GM18868 (cell line): Measurements from ENCODE around the gene GSN.
A peak's percentile ranks its signal among the peaks of the same experiment; 100 is the strongest.

Experiments
- ATAC-seq: cut with Tn5 transposase; IDR thresholded peaks from one replicate; pipeline ENCODE4 v1.9.1; 2021; ENCODE audit warnings: mild to moderate bottlenecking, moderate library complexity; ENCODE audit not compliant: unreplicated experiment

The GSN gene

DNA sequence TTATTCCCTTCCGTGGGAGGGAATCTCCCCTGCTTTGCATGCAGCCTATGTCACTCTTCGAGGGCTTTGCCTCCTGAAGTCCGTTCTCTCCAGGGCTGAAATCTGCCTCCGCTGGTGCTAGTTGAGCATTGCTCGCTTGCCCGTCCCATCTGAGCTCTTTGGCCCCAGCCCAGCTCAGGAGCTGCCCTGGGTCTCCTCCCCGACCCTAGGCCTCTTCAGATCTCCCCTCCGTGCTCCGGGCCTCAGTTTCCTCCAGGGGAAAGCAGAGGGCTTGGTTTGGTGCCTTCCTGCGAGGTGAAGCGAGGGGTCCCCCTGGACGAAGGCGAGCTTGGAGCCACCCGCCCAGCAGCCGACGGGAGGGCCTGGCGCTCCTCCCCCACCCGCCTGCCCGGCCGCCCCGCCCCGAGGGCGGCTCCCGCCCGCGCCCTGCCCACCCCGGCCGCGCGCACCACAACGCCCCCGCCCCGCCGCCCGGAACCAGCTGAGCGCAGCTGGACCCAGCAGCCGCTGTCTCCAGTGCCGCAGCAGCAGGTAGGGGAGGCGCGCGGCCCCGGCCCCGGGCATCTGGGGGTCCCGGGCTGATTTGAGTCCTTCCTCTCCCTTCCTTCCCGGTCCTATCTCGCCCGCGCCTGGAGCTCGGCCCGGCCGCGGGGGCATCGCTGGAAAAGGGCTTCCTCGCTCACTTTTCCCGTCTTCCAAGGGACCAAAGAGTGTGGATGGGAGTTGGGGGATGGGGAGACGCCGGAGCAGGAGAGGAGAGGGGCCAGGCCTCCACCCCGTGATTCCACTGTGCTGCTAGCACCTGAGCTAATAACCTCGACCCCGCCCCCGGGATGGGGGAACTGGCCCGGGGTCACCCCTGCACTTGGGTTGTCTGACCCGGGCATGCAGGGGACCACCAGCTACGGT is at the start of gene GSN:
Gene GSN, plus strand, starts transcription at position 474 of the 909 bp plus-strand sequence. CDS start 33,810 bp downstream, outside the sequence.
- peak; percentile 79 for ATAC-seq

DNA sequence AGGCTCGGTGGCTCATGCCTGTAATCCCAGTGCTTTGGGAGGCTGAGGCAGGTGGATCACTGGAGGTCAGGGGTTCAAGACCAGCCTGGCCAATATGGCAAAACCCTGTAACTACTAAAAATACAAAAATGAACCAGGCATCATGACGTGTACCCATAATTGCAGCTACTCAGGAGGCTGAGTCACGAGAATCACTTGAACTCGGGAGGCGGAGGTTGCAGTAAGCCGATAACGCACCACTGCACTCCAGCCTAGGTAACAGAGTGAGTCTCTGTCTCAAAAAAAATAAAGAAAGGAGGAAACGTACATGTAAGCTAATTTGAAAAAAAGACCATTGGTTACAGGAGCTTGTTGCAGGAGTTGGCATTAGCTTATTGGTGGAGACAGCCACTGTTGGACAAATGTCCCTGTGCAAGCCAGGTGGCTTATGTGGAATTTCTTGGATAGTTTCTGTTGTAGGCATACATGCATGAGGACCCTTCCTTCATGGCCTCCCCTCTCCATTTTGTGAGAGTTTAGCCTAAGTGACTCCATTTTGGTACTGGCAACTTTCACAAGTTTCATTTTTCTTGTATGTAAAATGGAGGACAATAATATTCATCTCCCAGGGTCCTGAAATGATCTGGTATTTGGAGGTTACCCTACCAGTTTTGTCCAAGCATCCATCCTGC is 49.5 kb upstream of the GSN start:
- no peak for ATAC-seq

GRCh38 chr9:121219530-121219929 is 48.4 kb upstream of the GSN start:
- no peak for ATAC-seq

- ATAC-seq, result no peak
Measured at GRCh38 chr9:121220996-121221663, 46.8 kb upstream of the GSN start.

GRCh38 chr9:121221664-121222055 is 46.3 kb upstream of the GSN start:
- no peak for ATAC-seq

DNA sequence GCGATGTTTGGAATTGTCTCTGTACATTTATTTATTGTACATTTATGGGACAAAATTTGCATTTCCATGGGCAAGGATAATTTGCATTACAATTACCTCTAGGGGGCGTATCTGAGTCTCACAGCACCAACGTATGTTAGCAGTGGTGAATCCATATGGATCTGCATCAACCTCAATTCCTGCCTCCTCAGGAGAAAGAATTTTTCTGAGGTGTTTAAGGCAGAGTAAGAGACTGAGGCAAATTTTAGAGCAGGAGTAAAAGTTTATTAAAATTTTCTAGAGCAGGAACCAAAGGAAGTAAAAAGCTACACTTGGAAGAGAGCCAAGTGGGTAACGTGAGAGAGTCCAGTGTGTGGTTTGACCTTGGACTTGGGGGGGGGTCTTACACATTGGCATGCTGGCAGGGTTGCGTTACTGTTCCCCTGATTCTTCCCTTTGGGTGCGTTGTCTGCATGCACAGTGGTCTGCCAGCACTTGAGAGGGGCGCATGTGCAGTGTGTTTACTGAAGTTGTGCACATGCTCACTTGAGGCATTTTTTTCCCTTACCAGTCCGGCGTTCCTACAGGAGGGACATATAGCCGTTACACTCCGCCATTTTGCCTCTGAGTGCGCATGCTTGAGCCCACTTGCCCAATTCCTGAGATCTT is 45.3 kb upstream of the GSN start:
- ATAC-seq, result no peak

GRCh38 chr9:121225240-121225639 is 42.7 kb upstream of the GSN start:
- no peak for ATAC-seq

DNA sequence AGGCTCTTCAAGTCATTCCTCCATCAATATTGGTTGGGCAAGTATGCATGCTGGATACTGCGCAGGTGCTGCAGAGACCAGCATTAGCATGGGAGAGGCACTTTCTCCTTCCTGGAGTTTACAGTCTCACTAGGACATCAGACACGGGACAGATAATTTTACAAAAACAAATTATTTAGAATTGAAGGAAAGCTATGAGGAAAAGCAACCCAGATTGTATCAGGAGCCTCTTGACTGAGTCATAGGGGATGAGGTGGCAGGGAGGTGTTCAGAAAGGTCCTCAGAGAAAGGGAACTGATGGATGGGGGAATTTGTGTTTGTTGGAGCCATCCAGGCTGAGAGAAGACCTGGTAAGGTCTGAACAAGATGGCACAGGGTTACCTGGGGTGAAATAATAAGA is 41.8 kb upstream of the GSN start:
- no peak for ATAC-seq

DNA sequence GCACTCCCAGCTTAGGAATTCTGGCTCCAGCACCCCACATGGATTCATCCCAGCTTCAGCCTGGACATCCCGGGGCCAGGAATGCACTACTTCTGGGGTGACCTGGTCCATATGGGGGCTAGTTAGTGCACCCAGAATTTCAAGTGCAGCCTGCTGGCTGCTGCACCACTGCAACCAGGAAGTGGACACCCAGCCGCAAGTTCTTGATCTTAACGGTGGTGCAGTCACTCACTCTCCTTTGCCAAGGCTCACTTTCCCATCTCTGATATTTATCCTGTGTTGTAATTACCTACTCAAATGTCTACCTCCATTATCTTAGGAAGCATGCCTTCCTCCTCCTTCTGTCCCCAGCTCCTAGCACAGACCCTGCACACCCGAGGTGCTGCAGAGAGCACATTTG is 40.1 kb upstream of the GSN start:
- ATAC-seq, result no peak

DNA sequence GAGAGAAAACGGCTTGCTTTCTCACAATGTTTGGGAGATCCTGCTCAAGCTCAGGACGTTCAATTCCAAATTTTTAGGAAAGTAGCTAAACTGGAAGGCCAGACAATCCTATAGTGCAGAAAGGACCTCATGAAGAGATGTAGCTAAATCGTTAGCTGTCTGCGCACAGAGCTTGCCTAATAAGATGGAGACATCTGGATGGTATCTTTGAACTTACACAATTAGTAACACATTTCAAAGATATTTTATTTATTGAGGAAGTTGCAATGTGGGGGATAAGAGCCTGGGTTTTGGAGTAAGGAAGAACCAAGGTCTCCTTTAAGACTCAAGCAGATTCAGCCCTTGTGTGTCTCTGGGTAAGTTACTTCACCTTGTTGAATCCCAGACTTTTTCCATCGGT is 37.7 kb upstream of the GSN start:
- no peak for ATAC-seq

DNA sequence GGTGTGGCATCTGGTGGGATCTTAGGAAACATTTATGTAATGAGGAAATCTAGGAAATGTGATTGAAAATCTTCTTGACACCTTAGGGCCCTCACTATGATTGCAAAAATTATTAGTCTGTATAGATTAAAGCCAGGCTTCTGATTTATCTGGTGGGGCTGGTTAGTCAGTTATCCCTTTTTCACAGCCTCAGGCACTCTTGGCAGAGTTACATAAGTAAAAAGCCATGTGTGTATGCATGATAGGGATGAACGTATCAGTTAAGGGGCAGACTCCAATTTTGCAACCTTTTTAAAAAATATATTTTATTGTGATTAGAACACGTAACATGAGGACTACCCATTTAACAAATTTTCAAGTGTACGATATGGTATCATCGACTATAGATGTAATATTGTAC is 35.7 kb upstream of the GSN start:
- ATAC-seq, result no peak

DNA sequence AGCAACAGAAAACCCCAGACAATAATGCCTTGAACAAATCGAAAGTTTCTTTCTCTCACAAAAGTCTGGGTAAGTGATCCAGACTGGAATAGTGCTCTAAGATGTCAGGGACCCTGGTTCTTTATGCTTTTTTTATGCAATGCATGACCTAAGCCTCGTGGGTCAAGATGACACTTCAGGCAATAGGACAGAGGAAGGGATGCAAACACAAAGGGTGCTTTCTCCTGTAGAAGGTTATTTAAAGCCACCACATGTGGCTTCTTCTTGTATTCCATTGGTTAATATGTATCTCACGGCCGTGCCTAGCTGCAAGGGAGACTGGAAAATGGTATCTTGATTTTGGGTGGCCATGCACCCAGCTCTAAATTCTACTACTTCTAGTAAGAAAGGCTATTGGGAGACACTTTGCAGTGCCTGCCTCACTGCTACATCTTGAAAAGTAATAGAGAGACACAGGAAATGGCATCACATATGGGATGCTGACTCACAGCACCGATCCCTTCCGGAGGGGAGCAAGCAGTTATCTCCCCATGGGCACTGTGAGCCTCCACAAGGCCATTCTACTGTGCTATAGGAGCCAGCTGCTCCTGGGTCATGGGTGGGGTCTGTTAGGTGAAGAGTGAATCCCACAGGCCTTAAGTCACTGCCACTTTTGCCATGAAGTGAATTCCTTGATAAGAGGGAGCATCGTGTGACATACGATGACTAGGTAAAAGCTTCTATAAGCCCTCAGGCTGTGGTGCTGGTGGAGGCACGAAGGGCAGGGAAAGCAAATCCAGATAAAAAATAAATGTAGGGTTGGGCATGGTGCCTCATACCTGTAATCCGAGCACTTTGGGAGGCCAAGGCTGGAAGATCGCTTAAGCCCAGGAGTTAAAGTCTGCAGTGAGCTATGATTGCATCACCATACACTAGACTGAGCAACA is 33.8 kb upstream of the GSN start:
- ATAC-seq, result no peak

- no peak for ATAC-seq
Measured at GRCh38 chr9:121234832-121235161, 33.2 kb upstream of the GSN start.

GRCh38 chr9:121235512-121235911 is 32.5 kb upstream of the GSN start:
- no peak for ATAC-seq

DNA sequence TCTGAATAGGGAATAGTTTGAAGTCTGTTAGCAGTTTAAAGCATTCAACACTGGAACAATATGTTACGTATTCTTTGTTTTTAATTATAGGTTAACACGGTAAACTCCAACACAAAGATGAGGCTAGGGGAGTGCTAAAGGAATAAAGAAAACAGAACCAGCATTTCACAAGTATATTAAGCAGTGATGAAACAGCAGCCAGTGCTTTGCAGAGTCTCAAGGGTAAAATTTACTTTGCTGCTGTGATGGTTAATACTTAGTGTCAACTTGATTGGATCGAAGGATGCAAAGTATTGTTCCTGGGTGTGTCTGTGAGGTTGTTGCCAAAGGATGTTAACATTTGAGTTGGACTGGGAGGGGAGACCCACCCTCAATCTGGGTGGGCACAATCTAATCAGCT is 30.0 kb upstream of the GSN start:
- ATAC-seq, result no peak

DNA sequence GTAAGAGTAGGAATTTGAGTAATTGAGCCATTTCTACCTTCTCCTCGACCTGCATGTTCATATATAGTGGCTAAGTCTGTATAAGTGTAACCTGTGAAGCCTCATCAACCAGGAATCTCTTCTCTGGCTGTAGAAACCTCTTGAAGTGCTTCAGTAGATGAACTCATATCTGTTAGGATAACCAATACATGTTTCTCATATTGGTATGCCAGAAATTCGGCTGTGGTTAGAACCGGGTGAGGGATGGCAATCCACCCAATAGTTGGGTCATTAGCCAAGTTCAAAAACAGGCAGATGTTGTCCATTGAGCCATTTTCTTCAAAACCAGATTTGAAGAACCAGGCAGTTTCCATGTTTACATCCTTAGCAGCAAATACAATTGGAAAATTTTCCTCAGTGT is 28.9 kb upstream of the GSN start:
- no peak for ATAC-seq

DNA sequence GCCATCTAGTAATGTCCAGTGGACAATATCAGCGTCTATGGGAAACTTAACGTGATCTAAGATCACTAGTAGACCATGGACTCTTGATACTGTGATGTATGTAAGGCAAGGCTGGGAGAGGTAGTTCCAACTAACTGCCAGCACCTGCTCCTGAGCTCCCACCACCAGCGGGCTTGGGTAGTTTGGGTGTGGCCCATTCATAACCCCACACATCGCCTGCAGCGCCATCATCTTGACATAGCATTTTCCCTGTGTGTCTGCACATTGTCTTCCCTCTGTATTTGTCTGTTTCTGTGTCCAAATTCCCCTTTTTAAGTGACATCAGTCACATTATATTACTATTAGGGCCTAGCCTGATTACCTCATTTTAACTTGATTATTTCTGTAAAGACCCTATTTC is 28.1 kb upstream of the GSN start:
- no peak for ATAC-seq

GRCh38 chr9:121240472-121241135 is 27.4 kb upstream of the GSN start:
- no peak for ATAC-seq

DNA sequence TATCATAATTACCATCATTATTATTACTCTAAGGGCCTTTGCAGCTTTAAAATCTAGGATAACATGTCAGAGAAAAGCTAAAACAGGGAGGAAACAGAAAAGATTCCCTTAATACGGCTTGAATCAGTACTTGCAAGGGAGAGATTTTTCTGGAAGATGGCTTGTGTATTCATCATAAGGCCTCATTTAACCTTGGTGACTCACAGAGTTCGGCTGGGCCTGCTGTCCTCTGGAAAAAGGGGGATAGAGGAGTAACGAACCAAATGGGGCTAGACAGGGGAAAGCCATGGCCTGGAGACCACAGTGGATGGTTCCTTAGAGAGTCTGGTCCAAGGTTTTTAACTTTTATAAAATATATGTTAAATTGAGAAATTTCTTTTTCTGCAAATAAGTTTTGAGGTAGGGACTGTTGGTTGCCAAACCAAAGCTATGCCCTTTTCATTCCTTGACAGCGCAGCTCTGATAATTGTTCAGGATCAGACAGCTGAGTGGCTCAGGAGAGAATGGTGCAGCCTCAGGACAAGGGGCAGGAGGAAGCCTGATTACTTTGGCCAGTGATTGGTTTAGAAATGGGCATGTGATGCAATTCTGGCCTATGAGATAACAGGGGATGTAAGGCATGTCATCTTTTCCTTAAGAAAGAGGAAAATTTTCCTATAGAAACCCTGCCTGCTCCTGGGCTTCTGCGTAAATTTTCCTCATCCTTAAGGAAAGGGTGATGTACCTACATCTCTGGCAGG is 25.6 kb upstream of the GSN start:
- no peak for ATAC-seq
